GM13976 (cell line): ENCODE data around the gene GNB3.

Source experiments
- DNase-seq: peaks from one replicate; pipeline ENCODE4 v3.0.0; 2012; ENCODE audit warnings: low spot score
- CTCF ChIP-seq: IDR thresholded peaks from 2 replicates; pipeline ENCODE4 v1.5.1; 2012; ENCODE audit warnings: borderline replicate concordance, mild to moderate bottlenecking; ENCODE audit not compliant: insufficient read depth; ENCODE audit errors: extremely low read depth, missing control alignments, control extremely low read depth
- in situ Hi-C: fragments of 300-500 bp; cut with MboI; formaldehyde crosslinking; loops from one replicate; pipeline ENCODE4 v1.12.0; 2022; ENCODE audit warnings: low sequenced_read_pairs, mixed read lengths, inconsistent platforms; ENCODE audit not compliant: unreplicated experiment

The GNB3 gene

GRCh38 chr12:6849976-6850560, 9.3 kb downstream of the GNB3 start:
- TF ChIP-seq CTCF = no peak
- DNase-seq = no peak
- in situ Hi-C loops = no loop called here

DNA sequence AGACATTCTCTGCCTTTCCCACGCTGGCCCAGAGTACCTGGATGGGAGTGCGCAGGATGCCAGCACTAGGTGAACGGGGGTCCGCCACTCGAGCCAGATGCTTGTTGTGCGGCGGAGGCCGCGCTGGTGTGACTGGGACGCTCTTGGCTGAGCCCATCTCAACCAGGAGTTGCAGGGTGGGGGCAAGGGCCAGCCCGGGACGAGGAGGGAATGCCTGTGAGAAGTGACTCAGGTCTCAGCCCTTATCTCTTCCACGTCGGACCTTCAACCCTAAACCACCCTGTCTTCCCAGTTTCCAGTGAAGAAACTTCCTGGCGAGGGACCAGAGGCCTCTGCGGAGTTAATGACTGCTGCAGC, 10.0 kb downstream of the GNB3 start:
- DNase-seq = no peak

GRCh38 chr12:6851153-6851920, 10.6 kb downstream of the GNB3 start, which contains the start of gene CDCA3:
TSS of gene CDCA3 (minus strand) at chr12:6851286. CDS start at chr12:6850952, 334 bp downstream.
- peak; percentile 100 for DNase-seq
- no peak for TF ChIP-seq CTCF
- in situ Hi-C loops = no loop called here

More for the DNA sequence above, 10.0 kb downstream of the GNB3 start:
- in situ Hi-C loops = no loop called here
- TF ChIP-seq CTCF = no peak

GRCh38 chr12:6851921-6852650, 11.4 kb downstream of the GNB3 start, which contains the start of gene USP5:
TSS of gene USP5 (plus strand) at chr12:6852150. CDS start at chr12:6852180, 30 bp downstream.
- no peak for TF ChIP-seq CTCF
- in situ Hi-C loops = no loop called here
- peak; percentile 96 for DNase-seq

DNA sequence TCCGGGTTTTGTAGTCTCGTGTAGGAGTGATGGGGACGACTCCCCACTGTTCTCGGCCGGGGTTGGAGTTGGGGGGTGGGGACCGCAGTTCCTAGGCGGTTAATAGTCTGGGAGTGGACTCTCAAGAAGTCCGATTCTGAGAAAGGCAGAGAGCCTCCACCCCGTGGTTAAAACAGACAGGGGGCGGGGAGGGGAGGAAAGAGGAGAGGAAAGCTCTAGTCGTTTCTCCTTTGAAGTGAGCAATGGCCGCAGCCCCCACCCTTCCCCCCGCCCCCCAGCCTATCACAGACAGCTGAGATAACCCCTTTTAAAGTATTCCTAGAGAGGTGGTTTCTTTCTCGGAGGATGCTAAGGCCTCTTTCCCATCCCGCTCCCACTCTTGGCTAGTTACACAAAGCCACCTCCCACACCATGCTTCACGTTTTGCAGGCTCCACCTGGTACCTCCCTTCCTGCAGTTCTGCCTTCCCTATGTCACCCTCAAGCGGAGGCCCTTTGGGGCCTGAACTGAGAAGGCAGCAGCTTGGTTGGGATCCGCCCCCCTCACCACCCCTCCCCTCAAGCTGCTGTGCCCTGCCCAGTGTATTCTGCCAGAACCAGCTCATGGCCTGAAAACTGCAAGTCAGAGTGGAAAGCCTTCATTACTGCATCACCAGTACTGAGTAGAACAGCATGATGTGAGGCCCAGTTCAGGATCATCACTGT, 12.1 kb downstream of the GNB3 start:
- TF ChIP-seq CTCF = no peak
- no peak for DNase-seq
- in situ Hi-C loops = no loop called here

DNA sequence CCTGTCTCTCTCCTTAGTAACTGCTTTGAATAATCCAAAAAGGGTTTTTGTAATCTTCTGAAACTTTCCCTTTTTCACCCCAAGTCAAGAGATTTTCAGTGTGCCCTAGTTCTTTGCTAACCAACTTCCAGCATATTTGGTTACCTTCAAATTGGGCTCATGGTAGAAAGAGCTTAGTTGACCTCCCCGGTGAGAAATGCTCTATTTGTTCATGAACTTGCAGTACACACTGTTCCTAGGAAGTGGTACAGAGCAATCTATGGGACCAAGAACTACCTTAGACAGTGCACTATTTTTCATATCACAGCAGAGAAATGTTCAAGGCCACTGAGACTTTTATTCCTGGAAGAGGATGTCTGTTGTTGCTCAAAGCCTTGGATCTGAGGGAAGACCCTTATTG, 12.9 kb downstream of the GNB3 start:
- no peak for TF ChIP-seq CTCF
- no peak for DNase-seq
- in situ Hi-C loops = no loop called here
